ENCODE measurements around the gene TSPAN16. TPM values are rescaled to one million over a fixed set of nuclear protein-coding genes. Genes with fewer than 3 reads are reported as not detected.

Gene TSPAN16
- polyA plus RNA-seq, 4 donors: not detected

- H3K27ac ChIP-seq (ENCODE audit: low read depth in 1 of 3, low read length in 2 of 3): no peak overlapping the region
- no peaks in the 10 kb centered on the region for H3K36me3 ChIP-seq (ENCODE audit: control insufficient read depth in 3 of 3, insufficient read depth in 2 of 3, low read depth in 1 of 3, low read length in 3 of 3)
- no peak for FAIRE-seq
- no peak overlapping the region for H3K4me3 ChIP-seq (ENCODE audit: low read depth in 1 of 3, low read length in 3 of 3)
- no peaks in the 10 kb centered on the region for H3K27me3 ChIP-seq (ENCODE audit: control insufficient read depth in 3 of 3, insufficient read depth in 3 of 3, low read length in 3 of 3)
- 39 to 57% (median 51%) methylated on average over 5 to 6 of the region's 6 CpGs for WGBS, 3 donors
- H3K4me1 ChIP-seq (ENCODE audit: control insufficient read depth in 3 of 3, insufficient read depth in 2 of 3, low read depth in 1 of 3, low read length in 2 of 3): no peaks in the 10 kb centered on the region
- no peak for DNase-seq
- H3K9me3 ChIP-seq (ENCODE audit: control insufficient read depth in 2 of 2, insufficient read depth in 1 of 2, low read depth in 1 of 2, low read length in 1 of 2): no peaks in the 10 kb centered on the region
Measured at GRCh38 chr19:11278670-11279069, 17.3 kb upstream of the TSPAN16 start.

GRCh38 chr19:11279505-11280236, 16.3 kb upstream of the TSPAN16 start:
- Histone ChIP-seq H3K36me3 (ENCODE audit: control insufficient read depth in 3 of 3, insufficient read depth in 2 of 3, low read depth in 1 of 3, low read length in 3 of 3) (no peaks in the 10 kb centered on the region), H3K27me3 (ENCODE audit: control insufficient read depth in 3 of 3, insufficient read depth in 3 of 3, low read length in 3 of 3) (no peaks in the 10 kb centered on the region), H3K9me3 (ENCODE audit: control insufficient read depth in 2 of 2, insufficient read depth in 1 of 2, low read depth in 1 of 2, low read length in 1 of 2) (no peaks in the 10 kb centered on the region), H3K4me3 (ENCODE audit: low read depth in 1 of 3, low read length in 3 of 3) (no peak overlapping the region), H3K27ac (ENCODE audit: low read depth in 1 of 3, low read length in 2 of 3) (no peak overlapping the region), H3K4me1 (ENCODE audit: control insufficient read depth in 3 of 3, insufficient read depth in 2 of 3, low read depth in 1 of 3, low read length in 2 of 3) (no peaks in the 10 kb centered on the region)
- 69 to 84% (median 71%) methylated on average over 5 of the region's 5 CpGs for WGBS, 3 donors
- DNase-seq (no peak), FAIRE-seq (no peak)

- H3K9me3 ChIP-seq (ENCODE audit: control insufficient read depth in 2 of 2, insufficient read depth in 1 of 2, low read depth in 1 of 2, low read length in 1 of 2): no peaks in the 10 kb centered on the region
- H3K4me3 ChIP-seq (ENCODE audit: low read depth in 1 of 3, low read length in 3 of 3): no peak overlapping the region
- H3K27ac ChIP-seq (ENCODE audit: low read depth in 1 of 3, low read length in 2 of 3): peak overlapping the region in 1 of 3 donors; percentile 12
- 70 to 88% (median 84%) methylated on average over 11 of the region's 11 CpGs for whole genome bisulfite sequencing, 3 donors
- DNase-seq: no peak
- H3K27me3 ChIP-seq (ENCODE audit: control insufficient read depth in 3 of 3, insufficient read depth in 3 of 3, low read length in 3 of 3): no peaks in the 10 kb centered on the region
- H3K4me1 ChIP-seq (ENCODE audit: control insufficient read depth in 3 of 3, insufficient read depth in 2 of 3, low read depth in 1 of 3, low read length in 2 of 3): no peaks in the 10 kb centered on the region
- no peak for FAIRE-seq
- H3K36me3 ChIP-seq (ENCODE audit: control insufficient read depth in 3 of 3, insufficient read depth in 2 of 3, low read depth in 1 of 3, low read length in 3 of 3): no peaks in the 10 kb centered on the region
Measured at GRCh38 chr19:11281356-11282049, 14.5 kb upstream of the TSPAN16 start.

- no peak for DNase-seq
- Histone ChIP-seq H3K9me3 (ENCODE audit: control insufficient read depth in 2 of 2, insufficient read depth in 1 of 2, low read depth in 1 of 2, low read length in 1 of 2) (no peaks in the 10 kb centered on the region), H3K27me3 (ENCODE audit: control insufficient read depth in 3 of 3, insufficient read depth in 3 of 3, low read length in 3 of 3) (no peaks in the 10 kb centered on the region), H3K36me3 (ENCODE audit: control insufficient read depth in 3 of 3, insufficient read depth in 2 of 3, low read depth in 1 of 3, low read length in 3 of 3) (no peaks in the 10 kb centered on the region), H3K27ac (ENCODE audit: low read depth in 1 of 3, low read length in 2 of 3) (no peak overlapping the region), H3K4me1 (ENCODE audit: control insufficient read depth in 3 of 3, insufficient read depth in 2 of 3, low read depth in 1 of 3, low read length in 2 of 3) (no peaks in the 10 kb centered on the region), H3K4me3 (ENCODE audit: low read depth in 1 of 3, low read length in 3 of 3) (no peak overlapping the region)
- WGBS, 3 donors: 64 to 83% (median 78%) methylated on average over 6 of the region's 6 CpGs
- no peak for FAIRE-seq
Measured at GRCh38 chr19:11284515-11284914, 11.4 kb upstream of the TSPAN16 start.

- Histone ChIP-seq H3K9me3 (ENCODE audit: control insufficient read depth in 2 of 2, insufficient read depth in 1 of 2, low read depth in 1 of 2, low read length in 1 of 2) (no peaks in the 10 kb centered on the region), H3K27ac (ENCODE audit: low read depth in 1 of 3, low read length in 2 of 3) (no peak overlapping the region), H3K4me3 (ENCODE audit: low read depth in 1 of 3, low read length in 3 of 3) (no peak overlapping the region), H3K4me1 (ENCODE audit: control insufficient read depth in 3 of 3, insufficient read depth in 2 of 3, low read depth in 1 of 3, low read length in 2 of 3) (no peaks in the 10 kb centered on the region), H3K36me3 (ENCODE audit: control insufficient read depth in 3 of 3, insufficient read depth in 2 of 3, low read depth in 1 of 3, low read length in 3 of 3) (no peaks in the 10 kb centered on the region), H3K27me3 (ENCODE audit: control insufficient read depth in 3 of 3, insufficient read depth in 3 of 3, low read length in 3 of 3) (no peaks in the 10 kb centered on the region)
- FAIRE-seq (no peak), DNase-seq (no peak)
- 49 to 72% (median 67%) methylated on average over 6 of the region's 6 CpGs for WGBS, 3 donors
Measured at GRCh38 chr19:11286312-11286974, 9.5 kb upstream of the TSPAN16 start.

- WGBS, 3 donors: 65 to 77% (median 70%) methylated on average over 7 of the region's 7 CpGs
Measured at GRCh38 chr19:11288349-11288748, 7.6 kb upstream of the TSPAN16 start.

GRCh38 chr19:11290256-11290655, 5.7 kb upstream of the TSPAN16 start:
- no peak overlapping the region for H3K4me3 ChIP-seq (ENCODE audit: low read depth in 1 of 3, low read length in 3 of 3)
- H3K27me3 ChIP-seq (ENCODE audit: control insufficient read depth in 3 of 3, insufficient read depth in 3 of 3, low read length in 3 of 3): no peaks in the 10 kb centered on the region
- peaks cover 0 to 5% (median 0%) of the 10 kb centered on the region in 3 donors for H3K4me1 ChIP-seq (ENCODE audit: control insufficient read depth in 3 of 3, insufficient read depth in 2 of 3, low read depth in 1 of 3, low read length in 2 of 3)
- no peak overlapping the region for H3K27ac ChIP-seq (ENCODE audit: low read depth in 1 of 3, low read length in 2 of 3)
- no peak for FAIRE-seq
- no peaks in the 10 kb centered on the region for H3K9me3 ChIP-seq (ENCODE audit: control insufficient read depth in 2 of 2, insufficient read depth in 1 of 2, low read depth in 1 of 2, low read length in 1 of 2)
- no peaks in the 10 kb centered on the region for H3K36me3 ChIP-seq (ENCODE audit: control insufficient read depth in 3 of 3, insufficient read depth in 2 of 3, low read depth in 1 of 3, low read length in 3 of 3)
- DNase-seq: no peak
- 68 to 77% (median 73%) methylated on average over 4 of the region's 4 CpGs for WGBS, 3 donors

More at GRCh38 chr19:11288349-11288748, 7.6 kb upstream of the TSPAN16 start:
- Histone ChIP-seq H3K4me1 (ENCODE audit: control insufficient read depth in 3 of 3, insufficient read depth in 2 of 3, low read depth in 1 of 3, low read length in 2 of 3) (no peaks in the 10 kb centered on the region), H3K36me3 (ENCODE audit: control insufficient read depth in 3 of 3, insufficient read depth in 2 of 3, low read depth in 1 of 3, low read length in 3 of 3) (no peaks in the 10 kb centered on the region), H3K9me3 (ENCODE audit: control insufficient read depth in 2 of 2, insufficient read depth in 1 of 2, low read depth in 1 of 2, low read length in 1 of 2) (no peaks in the 10 kb centered on the region), H3K27me3 (ENCODE audit: control insufficient read depth in 3 of 3, insufficient read depth in 3 of 3, low read length in 3 of 3) (no peaks in the 10 kb centered on the region), H3K4me3 (ENCODE audit: low read depth in 1 of 3, low read length in 3 of 3) (no peak overlapping the region), H3K27ac (ENCODE audit: low read depth in 1 of 3, low read length in 2 of 3) (no peak overlapping the region)
- FAIRE-seq (no peak), DNase-seq (no peak)

GRCh38 chr19:11291415-11291814, 4.5 kb upstream of the TSPAN16 start:
- Histone ChIP-seq H3K4me3 (ENCODE audit: low read depth in 1 of 3, low read length in 3 of 3) (no peak overlapping the region), H3K27me3 (ENCODE audit: control insufficient read depth in 3 of 3, insufficient read depth in 3 of 3, low read length in 3 of 3) (no peaks in the 10 kb centered on the region), H3K4me1 (ENCODE audit: control insufficient read depth in 3 of 3, insufficient read depth in 2 of 3, low read depth in 1 of 3, low read length in 2 of 3) (peaks cover 0 to 5% (median 0%) of the 10 kb centered on the region in 3 donors), H3K9me3 (ENCODE audit: control insufficient read depth in 2 of 2, insufficient read depth in 1 of 2, low read depth in 1 of 2, low read length in 1 of 2) (no peaks in the 10 kb centered on the region), H3K36me3 (ENCODE audit: control insufficient read depth in 3 of 3, insufficient read depth in 2 of 3, low read depth in 1 of 3, low read length in 3 of 3) (no peaks in the 10 kb centered on the region), H3K27ac (ENCODE audit: low read depth in 1 of 3, low read length in 2 of 3) (no peak overlapping the region)
- no peak for DNase-seq
- 92 to 95% (median 94%) methylated on average over 7 of the region's 7 CpGs for WGBS, 3 donors
- no peak for FAIRE-seq

Measured in small intestine (tissue), 7 donors.